ENCODE measurements around the gene STK32A. TPM values are rescaled to one million over a fixed set of nuclear protein-coding genes. Genes with fewer than 3 reads are reported as not detected.
A peak's percentile ranks its signal among the peaks of the same experiment; 100 is the strongest.

STK32A gene
- total RNA-seq (10 to 100 TPM in 1 of 2 donors, 1 to 10 TPM in 1; 7.7 to 22.5 TPM), polyA plus RNA-seq (ENCODE audit: insufficient read length in 6 of 6) (1 to 10 TPM; 2.3 to 7.7 (median 4.5) TPM)
- long read RNA-seq, donor 1 = 0 reads
- long read RNA-seq, donor 2 = 0 reads
- long read RNA-seq, donor 3 = 0 reads
- long read RNA-seq, donor 4, partial matches to known transcripts = 4 of 8 reads
- long read RNA-seq, donor 4, other reads (novel, unspliced or antisense) = 4 of 8 reads
- long read RNA-seq, donor 5, full-length matches to known transcripts = 2 of 2 reads
- long read RNA-seq, donor 5, partial matches to known transcripts = 0 of 2 reads
- long read RNA-seq, donor 5, other reads (novel, unspliced or antisense) = 0 of 2 reads
- long read RNA-seq, donor 6 = 0 reads
- long read RNA-seq, donor 7 = 0 reads
- long read RNA-seq, donor 8 = 0 reads
- long read RNA-seq, donor 9 = 0 reads
- long read RNA-seq, donor 10, partial matches to known transcripts = 1 of 2 reads
- long read RNA-seq, donor 10, other reads (novel, unspliced or antisense) = 1 of 2 reads
- long read RNA-seq, donor 11, full-length matches to known transcripts = 1 of 1 reads
- long read RNA-seq, donor 11, partial matches to known transcripts = 0 of 1 reads
- long read RNA-seq, donor 11, other reads (novel, unspliced or antisense) = 0 of 1 reads
- long read RNA-seq, donor 12 = 0 reads

GRCh38 chr5:147234825-147235635 is at the start of gene STK32A:
Gene STK32A, plus strand, starts transcription at chr5:147235026. Its CDS starts 4,609 bp downstream, at chr5:147239635.
- DNase-seq = peak; percentile 42 to 91 (median 67)

GRCh38 chr5:147187099-147187540 is 47.7 kb upstream of the STK32A start:
- DNase-seq (no peak), ATAC-seq (no peak)
- no peak for TF ChIP-seq CTCF (IDR thresholded peaks at IDR 0.05)
- Histone ChIP-seq H3K27me3 (peaks cover 0 to 5% of the 10 kb centered on the region in 2 donors), H3K4me3 (no peak overlapping the region), H3K4me1 (no peaks in the 10 kb centered on the region), H3K9me3 (no peaks in the 10 kb centered on the region), H3K27ac (no peak overlapping the region), H3K36me3 (no peaks in the 10 kb centered on the region)
- intact Hi-C loops (cut with DNase I) = no loop called here

More at GRCh38 chr5:147234825-147235635, at the start of gene STK32A:
- no peaks in the 10 kb centered on the region for H3K36me3 ChIP-seq
- no peak for TF ChIP-seq CTCF (IDR thresholded peaks at IDR 0.05)
- intact Hi-C loops (cut with DNase I) = no loop called here
- peaks cover 5 to 62% of the 10 kb centered on the region in 2 donors for H3K27me3 ChIP-seq
- no peaks in the 10 kb centered on the region for H3K4me1 ChIP-seq
- H3K4me3 ChIP-seq = peak within 1 kb of the TSS; percentile 40 to 59
- no peak within 1 kb of the TSS for H3K27ac ChIP-seq
- no peaks in the 10 kb centered on the region for H3K9me3 ChIP-seq
- ATAC-seq = peak; percentile 100

- Histone ChIP-seq H3K4me1 (no peaks in the 10 kb centered on the region), H3K4me3 (no peak overlapping the region), H3K27ac (no peak overlapping the region), H3K9me3 (no peaks in the 10 kb centered on the region), H3K27me3 (peaks cover 0 to 5% of the 10 kb centered on the region in 2 donors), H3K36me3 (no peaks in the 10 kb centered on the region)
- peak; percentile 74 to 94 for TF ChIP-seq CTCF (IDR thresholded peaks at IDR 0.05)
- ATAC-seq (peak; percentile 92), DNase-seq (peak in 2 of 4 donors; percentile 53 to 72)
- intact Hi-C loops (cut with DNase I) = no loop called here
These were observed 46.4 kb upstream of the STK32A start for GRCh38 chr5:147188200-147189108.

GRCh38 chr5:147189109-147189424 is 45.8 kb upstream of the STK32A start:
- ATAC-seq (no peak), DNase-seq (no peak)
- no peak for TF ChIP-seq CTCF (IDR thresholded peaks at IDR 0.05)
- no peaks in the 10 kb centered on the region for H3K9me3 ChIP-seq
- peaks cover 0 to 5% of the 10 kb centered on the region in 2 donors for H3K27me3 ChIP-seq
- H3K27ac ChIP-seq = no peak overlapping the region
- H3K36me3 ChIP-seq = no peaks in the 10 kb centered on the region
- intact Hi-C loops (cut with DNase I) = no loop called here
- H3K4me1 ChIP-seq = no peaks in the 10 kb centered on the region
- H3K4me3 ChIP-seq = no peak overlapping the region
